Esophagus squamous epithelium (tissue), 5 donors: ENCODE results near the gene SEC61G. TPM values are rescaled to one million over a fixed set of nuclear protein-coding genes. Genes with fewer than 3 reads are reported as not detected.

Experiments
- DNase-seq: peaks from one replicate; lab custom pipeline; 2025; lab: John Stamatoyannopoulos, UW
- H3K27ac ChIP-seq, 4 donors: fragments of 200-600 bp; sonication (generic); one replicate each; pipeline ENCODE4 v1.5.1; 2016 to 2019; ENCODE audit warnings: mild to moderate bottlenecking in 1 of 4
- H3K27me3 ChIP-seq, 4 donors: fragments of 200-600 bp; sonication (generic); 1 replicate in 3 of 4; 2 replicates in 1 of 4; pipeline versions ENCODE4 v1.5.1 to v1.6.0; 2017 to 2021; ENCODE audit warnings: antibody characterized with exemption in 1 of 4
- H3K36me3 ChIP-seq, 3 donors: fragments of 200-600 bp; sonication (generic); one replicate each; pipeline ENCODE4 v1.5.1; 2016 to 2019
- H3K4me1 ChIP-seq, 3 donors: fragments of 200-600 bp; sonication (generic); one replicate each; pipeline ENCODE4 v1.5.1; 2017 to 2019
- H3K4me3 ChIP-seq, 4 donors: fragments of 200-600 bp; sonication (generic); 1 replicate in 3 of 4; 2 replicates in 1 of 4; pipeline ENCODE4 v1.5.1; 2016 to 2019; ENCODE audit warnings: mild to moderate bottlenecking in 2 of 4, moderate library complexity in 1 of 4
- H3K9me3 ChIP-seq, 3 donors: fragments of 200-600 bp; sonication (generic); one replicate each; pipeline ENCODE4 v1.5.1; 2016 to 2019
- POLR2A ChIP-seq, 4 donors: fragments of 450-650 bp; IDR thresholded peaks; one replicate each; pipeline ENCODE4 v1.6.1; 2017; ENCODE audit warnings: antibody characterized with exemption in 4 of 4, mild to moderate bottlenecking in 4 of 4, moderate library complexity in 3 of 4
- WGBS, 2 donors: methylation state at CpG; one replicate each; pipeline ENCODE4 v1.1.5; 2018; 5-methylcytosine and 5-hydroxymethylcytosine counted together
- intact Hi-C: fragments of 100-400 bp; cut with DNase I; formaldehyde crosslinking; loops from one replicate; pipeline ENCODE4 v1.15.0; 2022
- total RNA-seq, 4 donors: library from RNA; depleted of rRNA; stranded (reverse); fragments of >200 nt; gene quantifications; one replicate each; pipeline ENCODE4 v1.1.0, GENCODE V29; 2016
- TF ChIP-seq, protein P1 (sequence below), 6 experiments: fragments of 450-650 bp in 4 of 6; fragments of 200-600 bp in 2 of 6; sonication (generic) in 2 of 6; IDR thresholded peaks; one replicate each; pipeline ENCODE4 v1.5.1; 2016 to 2019; ENCODE audit warnings: antibody characterized with exemption in 6 of 6, mild to moderate bottlenecking in 4 of 6, moderate library complexity in 4 of 6
- donor health status: DM: yes; HTN: yes; CAD: no.

The SEC61G gene
- total RNA-seq, 4 donors from 2014 or later: 122 to 429 (median 309) TPM

DNA sequence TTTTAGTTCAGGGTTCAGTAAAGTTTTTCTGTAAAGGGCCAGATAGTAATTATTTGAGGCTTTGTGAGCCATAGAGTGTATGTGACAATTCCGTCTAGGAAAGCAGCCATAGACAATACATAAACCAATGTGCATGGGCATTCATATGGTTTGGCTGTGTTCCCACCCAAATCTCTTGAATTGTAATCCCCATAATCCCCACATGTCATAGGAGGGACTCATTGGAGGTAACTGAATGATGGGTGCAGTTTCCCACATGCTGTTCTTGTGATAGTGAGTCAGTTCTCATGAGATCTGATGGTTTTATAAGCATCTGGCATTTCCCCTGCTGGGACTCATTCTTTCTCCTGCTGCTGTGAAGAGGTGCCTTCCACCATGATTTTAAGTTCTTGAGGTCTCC, 29.9 kb downstream of the SEC61G start:
- Histone ChIP-seq H3K4me1 (no peaks in the 10 kb centered on the region), H3K36me3 (no peaks in the 10 kb centered on the region), H3K27ac (no peak overlapping the region), H3K9me3 (no peaks in the 10 kb centered on the region), H3K4me3 (no peak overlapping the region), H3K27me3 (no peaks in the 10 kb centered on the region)
- DNase-seq: no peak
- intact Hi-C loops: no loop called here
- TF ChIP-seq, protein P1, sequence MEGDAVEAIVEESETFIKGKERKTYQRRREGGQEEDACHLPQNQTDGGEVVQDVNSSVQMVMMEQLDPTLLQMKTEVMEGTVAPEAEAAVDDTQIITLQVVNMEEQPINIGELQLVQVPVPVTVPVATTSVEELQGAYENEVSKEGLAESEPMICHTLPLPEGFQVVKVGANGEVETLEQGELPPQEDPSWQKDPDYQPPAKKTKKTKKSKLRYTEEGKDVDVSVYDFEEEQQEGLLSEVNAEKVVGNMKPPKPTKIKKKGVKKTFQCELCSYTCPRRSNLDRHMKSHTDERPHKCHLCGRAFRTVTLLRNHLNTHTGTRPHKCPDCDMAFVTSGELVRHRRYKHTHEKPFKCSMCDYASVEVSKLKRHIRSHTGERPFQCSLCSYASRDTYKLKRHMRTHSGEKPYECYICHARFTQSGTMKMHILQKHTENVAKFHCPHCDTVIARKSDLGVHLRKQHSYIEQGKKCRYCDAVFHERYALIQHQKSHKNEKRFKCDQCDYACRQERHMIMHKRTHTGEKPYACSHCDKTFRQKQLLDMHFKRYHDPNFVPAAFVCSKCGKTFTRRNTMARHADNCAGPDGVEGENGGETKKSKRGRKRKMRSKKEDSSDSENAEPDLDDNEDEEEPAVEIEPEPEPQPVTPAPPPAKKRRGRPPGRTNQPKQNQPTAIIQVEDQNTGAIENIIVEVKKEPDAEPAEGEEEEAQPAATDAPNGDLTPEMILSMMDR (IDR thresholded peaks at IDR 0.05): no peak
- no peak for TF ChIP-seq POLR2A (IDR thresholded peaks at IDR 0.05)
- WGBS, 2 donors: 36 to 46% methylated on average over 1 of the region's 1 CpG

DNA sequence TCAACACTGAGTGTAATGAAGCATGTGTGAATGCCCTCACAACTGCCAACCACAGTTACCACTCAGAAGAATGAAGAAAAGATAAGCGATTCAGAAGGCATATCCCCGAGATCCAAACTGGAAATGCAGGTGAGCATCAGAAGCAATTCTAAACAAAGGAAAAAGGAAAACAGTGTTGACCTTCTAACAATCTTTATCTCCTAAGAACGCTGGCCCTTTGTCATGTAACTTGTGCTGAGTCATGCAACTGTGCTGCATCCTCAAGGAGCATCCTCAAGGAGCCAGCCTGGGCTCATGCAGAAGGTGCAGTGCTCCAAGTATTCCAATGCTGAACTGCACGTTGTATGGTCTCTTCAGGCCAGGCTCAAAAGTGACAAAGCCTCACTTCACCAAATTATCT, 30.6 kb downstream of the SEC61G start:
- WGBS, 2 donors: 32 to 39% methylated on average over 4 of the region's 4 CpGs
- Histone ChIP-seq H3K4me3 (no peak overlapping the region), H3K36me3 (no peaks in the 10 kb centered on the region), H3K4me1 (no peaks in the 10 kb centered on the region), H3K27ac (no peak overlapping the region), H3K9me3 (no peaks in the 10 kb centered on the region), H3K27me3 (no peaks in the 10 kb centered on the region)
- TF ChIP-seq POLR2A (IDR thresholded peaks at IDR 0.05): no peak
- TF ChIP-seq, protein P1 (IDR thresholded peaks at IDR 0.05): no peak
- no peak for DNase-seq
- intact Hi-C loops: no loop called here

DNA sequence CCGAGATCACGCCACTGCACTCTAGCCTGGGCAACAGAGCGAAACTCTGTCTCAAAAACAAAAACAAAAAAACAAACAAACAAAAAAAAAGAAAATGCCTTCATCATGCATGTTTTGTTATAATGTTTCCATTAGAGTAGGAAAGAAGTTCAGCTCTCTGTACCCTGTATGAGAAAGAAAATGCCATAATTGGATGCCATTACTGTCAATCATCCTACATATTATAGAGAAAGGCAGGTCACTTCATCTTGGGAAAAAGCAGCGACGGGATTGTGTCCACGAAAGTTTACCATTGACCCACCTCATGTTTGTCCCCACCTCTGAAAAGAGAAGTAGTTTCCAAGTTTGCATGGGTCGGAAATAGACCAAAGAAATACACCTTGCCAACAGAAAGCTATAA, 33.8 kb downstream of the SEC61G start:
- WGBS, 2 donors: 90 to 93% methylated on average over 7 of the region's 7 CpGs
- no peak for DNase-seq
- intact Hi-C loops: no loop called here
- Histone ChIP-seq H3K4me3 (no peak overlapping the region), H3K36me3 (no peaks in the 10 kb centered on the region), H3K9me3 (no peaks in the 10 kb centered on the region), H3K4me1 (no peaks in the 10 kb centered on the region), H3K27me3 (no peaks in the 10 kb centered on the region), H3K27ac (no peak overlapping the region)
- TF ChIP-seq POLR2A (IDR thresholded peaks at IDR 0.05): no peak
- TF ChIP-seq, protein P1 (IDR thresholded peaks at IDR 0.05): no peak

DNA sequence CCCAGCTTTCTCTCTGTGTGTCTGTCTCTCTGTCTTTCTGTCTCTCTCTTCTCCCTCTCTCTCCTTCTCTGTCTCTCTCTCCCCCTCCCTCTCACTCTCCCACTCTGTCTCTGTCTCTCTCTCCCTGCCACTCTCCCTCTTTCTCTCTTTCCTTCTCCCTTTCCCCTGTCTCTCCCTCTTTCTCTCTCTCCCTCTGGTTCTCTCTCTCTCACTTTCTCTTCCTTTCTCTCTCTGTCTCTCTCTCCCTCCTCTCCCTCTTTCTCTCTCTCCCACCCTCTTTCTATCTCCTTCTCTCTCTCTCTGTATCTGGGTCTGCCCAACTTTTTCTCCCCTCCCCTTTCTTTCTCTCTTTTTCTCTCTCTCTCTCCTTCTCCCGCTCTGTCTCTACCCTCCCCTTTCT, 36.5 kb downstream of the SEC61G start:
- Histone ChIP-seq H3K36me3 (no peaks in the 10 kb centered on the region), H3K27me3 (no peaks in the 10 kb centered on the region), H3K4me3 (no peak overlapping the region), H3K4me1 (no peaks in the 10 kb centered on the region), H3K9me3 (no peaks in the 10 kb centered on the region), H3K27ac (no peak overlapping the region)
- no peak for TF ChIP-seq POLR2A (IDR thresholded peaks at IDR 0.05)
- TF ChIP-seq, protein P1 (IDR thresholded peaks at IDR 0.05): no peak
- DNase-seq: no peak
- 60 to 92% methylated on average over 1 of the region's 1 CpG for WGBS, 2 donors
- intact Hi-C loops: no loop called here

DNA sequence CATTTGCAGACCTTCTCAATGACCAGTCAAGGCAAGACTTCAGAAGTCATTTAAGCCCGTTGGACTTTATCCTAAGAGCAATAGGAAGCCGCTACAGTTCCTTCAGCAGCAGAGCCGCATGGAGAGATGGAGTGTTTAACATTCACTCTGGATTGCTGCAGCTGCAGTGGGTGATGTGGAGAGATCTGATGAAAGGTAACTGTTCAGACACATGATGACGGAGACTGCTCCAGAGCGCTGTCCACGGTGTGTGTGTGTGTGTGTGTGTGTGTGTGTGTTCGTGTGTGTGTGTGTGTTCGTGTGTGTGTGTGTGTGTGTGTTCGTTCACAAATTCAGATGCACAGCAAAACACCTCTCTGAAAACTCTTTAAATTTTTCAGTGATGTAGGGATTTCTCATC, 37.0 kb downstream of the SEC61G start:
- Histone ChIP-seq H3K27ac (no peak overlapping the region), H3K9me3 (no peaks in the 10 kb centered on the region), H3K4me1 (no peaks in the 10 kb centered on the region), H3K36me3 (no peaks in the 10 kb centered on the region), H3K4me3 (no peak overlapping the region), H3K27me3 (no peaks in the 10 kb centered on the region)
- intact Hi-C loops: no loop called here
- no peak for DNase-seq
- 69 to 73% methylated on average over 9 of the region's 9 CpGs for WGBS, 2 donors
- TF ChIP-seq, protein P1 (IDR thresholded peaks at IDR 0.05): no peak
- TF ChIP-seq POLR2A (IDR thresholded peaks at IDR 0.05): no peak
